Heart left ventricle (tissue), 13 donors: ENCODE measurements around the gene SMIM28.

ENCODE experiments used
- POLR2A ChIP-seq, 2 donors: fragments of 450-650 bp; IDR thresholded peaks; one replicate each; pipeline ENCODE4 v1.6.1; 2017; ENCODE audit warnings: antibody characterized with exemption in 2 of 2, mild to moderate bottlenecking in 2 of 2, moderate library complexity in 2 of 2
- TF ChIP-seq, protein P1 (sequence below), 12 donors: fragments of 200-600 bp; sonication (generic) in 4 of 12; IDR thresholded peaks; one replicate each; pipeline versions ENCODE4 v1.5.0 to v1.8.0; 2018 to 2022; ENCODE audit warnings: antibody characterized with exemption in 12 of 12, mild to moderate bottlenecking in 5 of 12
- donor health status: ischemic (EF 13 %, LVEDD 7.1; RV severe dilation, severe dysfunction).
- donor health status: DM: no; HTN: yes; CAD: no.
- donor health status: DM: no; HTN: no; CAD: no.
- donor health status: ischemic (EF 25% LVEDD 6.9; RV normal size, moderate dysfunction).
- donor health status: ischemic (EF 25% LVEDD 5.7; RV mildly dilated, moderate dysfunction).
- donor health status: ischemic (EF 35%, LVEDD 5.7; RV mildly dilated, moderate dysfunction).
- donor health status: nonischemic (EF 11% LVEDD 7.7; RV severe dilation, severe dysfunction).
- donor health status: DM: yes; HTN: yes; CAD: no.
- donor health status: PGD.
- donor health status: ischemic (EF 29% LVEDD 5.4; RV normal size, mild dysfunction).
- donor health status: nonischemic (EF 23%, LVEDD 6.1; RV moderate dilation, normal function).

DNA sequence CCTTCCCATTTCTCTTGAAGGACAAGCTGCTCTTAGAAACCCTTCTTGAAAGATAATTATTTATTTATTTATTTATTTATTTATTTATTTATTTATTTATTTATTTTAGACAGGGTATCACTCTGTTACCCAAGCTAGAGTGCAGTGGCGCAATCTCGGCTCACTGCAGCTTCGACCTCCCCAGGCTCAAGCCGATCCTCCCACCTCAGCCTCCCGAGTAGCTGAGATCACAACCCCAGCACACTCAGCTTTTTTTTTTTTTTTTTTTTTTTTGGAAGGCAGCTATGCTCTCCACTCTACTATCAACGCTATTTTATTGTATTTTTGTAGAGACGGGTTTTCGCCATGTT, 25.1 kb downstream of the SMIM28 start:
- TF ChIP-seq, protein P1, sequence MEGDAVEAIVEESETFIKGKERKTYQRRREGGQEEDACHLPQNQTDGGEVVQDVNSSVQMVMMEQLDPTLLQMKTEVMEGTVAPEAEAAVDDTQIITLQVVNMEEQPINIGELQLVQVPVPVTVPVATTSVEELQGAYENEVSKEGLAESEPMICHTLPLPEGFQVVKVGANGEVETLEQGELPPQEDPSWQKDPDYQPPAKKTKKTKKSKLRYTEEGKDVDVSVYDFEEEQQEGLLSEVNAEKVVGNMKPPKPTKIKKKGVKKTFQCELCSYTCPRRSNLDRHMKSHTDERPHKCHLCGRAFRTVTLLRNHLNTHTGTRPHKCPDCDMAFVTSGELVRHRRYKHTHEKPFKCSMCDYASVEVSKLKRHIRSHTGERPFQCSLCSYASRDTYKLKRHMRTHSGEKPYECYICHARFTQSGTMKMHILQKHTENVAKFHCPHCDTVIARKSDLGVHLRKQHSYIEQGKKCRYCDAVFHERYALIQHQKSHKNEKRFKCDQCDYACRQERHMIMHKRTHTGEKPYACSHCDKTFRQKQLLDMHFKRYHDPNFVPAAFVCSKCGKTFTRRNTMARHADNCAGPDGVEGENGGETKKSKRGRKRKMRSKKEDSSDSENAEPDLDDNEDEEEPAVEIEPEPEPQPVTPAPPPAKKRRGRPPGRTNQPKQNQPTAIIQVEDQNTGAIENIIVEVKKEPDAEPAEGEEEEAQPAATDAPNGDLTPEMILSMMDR (IDR thresholded peaks at IDR 0.05) = no peak
- TF ChIP-seq POLR2A (IDR thresholded peaks at IDR 0.05) = no peak
